Stimulated activated CD4-positive, alpha-beta T cell treated with anti-CD3 and anti-CD28 coated beads, Interleukin-1b, Interleukin-23, amount 100 ng/mL, for 4 hours (primary cell): ENCODE measurements around the gene PCED1B.

ENCODE experiments used
- DNase-seq, 2 donors: peaks; one replicate each; pipeline ENCODE4 v3.0.0-alpha.2; 2020; ENCODE audit warnings: low read depth in 2 of 2

Gene PCED1B

DNA sequence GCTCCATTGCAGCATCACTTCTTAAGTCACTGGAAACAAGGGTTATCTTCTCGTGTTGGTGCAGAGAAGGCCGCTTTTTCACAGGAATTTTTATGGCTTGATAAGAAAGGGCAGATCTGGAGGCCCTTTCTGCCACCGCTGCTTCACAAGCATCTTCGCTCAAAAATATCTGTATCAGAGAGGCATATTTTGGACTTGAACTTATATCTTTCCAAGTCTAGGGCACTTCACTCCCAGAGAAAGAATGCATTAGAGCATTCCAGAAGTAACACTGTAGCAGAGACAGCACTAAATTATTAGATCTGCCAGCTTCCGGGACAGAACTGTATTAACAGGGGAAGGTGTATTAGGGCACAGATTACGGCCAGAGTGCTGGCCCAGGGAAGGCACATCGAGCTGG, 152.0 kb downstream of the PCED1B start:
- DNase-seq, result no peak

DNA sequence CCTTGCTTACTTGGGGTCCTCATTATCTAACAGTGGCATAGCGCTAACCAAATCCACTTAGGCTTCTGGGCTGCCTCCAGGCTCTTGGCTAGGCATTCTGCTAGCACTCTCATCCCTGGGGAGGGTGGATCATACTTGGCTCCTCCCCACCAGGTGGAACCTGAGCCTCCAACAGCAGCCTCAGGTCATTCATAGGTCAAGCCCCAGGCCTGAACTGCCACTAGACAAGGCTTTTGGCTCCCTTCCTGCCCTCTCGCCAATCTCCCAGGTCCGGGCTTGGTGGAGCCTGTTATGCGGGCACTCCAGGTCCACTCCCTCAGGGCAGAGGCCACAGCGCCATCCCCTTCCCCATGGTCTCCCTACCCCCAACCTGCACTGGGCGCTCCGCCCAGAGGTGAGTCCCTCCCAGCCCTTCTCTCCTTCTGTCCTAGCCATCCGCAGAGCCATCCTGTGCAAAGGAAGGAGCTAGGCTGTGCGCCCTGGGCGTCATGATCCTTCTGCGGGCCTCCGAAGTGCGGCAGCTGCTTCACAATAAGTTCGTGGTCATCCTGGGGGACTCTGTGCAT, 155.2 kb downstream of the PCED1B start:
- DNase-seq, result no peak

DNA sequence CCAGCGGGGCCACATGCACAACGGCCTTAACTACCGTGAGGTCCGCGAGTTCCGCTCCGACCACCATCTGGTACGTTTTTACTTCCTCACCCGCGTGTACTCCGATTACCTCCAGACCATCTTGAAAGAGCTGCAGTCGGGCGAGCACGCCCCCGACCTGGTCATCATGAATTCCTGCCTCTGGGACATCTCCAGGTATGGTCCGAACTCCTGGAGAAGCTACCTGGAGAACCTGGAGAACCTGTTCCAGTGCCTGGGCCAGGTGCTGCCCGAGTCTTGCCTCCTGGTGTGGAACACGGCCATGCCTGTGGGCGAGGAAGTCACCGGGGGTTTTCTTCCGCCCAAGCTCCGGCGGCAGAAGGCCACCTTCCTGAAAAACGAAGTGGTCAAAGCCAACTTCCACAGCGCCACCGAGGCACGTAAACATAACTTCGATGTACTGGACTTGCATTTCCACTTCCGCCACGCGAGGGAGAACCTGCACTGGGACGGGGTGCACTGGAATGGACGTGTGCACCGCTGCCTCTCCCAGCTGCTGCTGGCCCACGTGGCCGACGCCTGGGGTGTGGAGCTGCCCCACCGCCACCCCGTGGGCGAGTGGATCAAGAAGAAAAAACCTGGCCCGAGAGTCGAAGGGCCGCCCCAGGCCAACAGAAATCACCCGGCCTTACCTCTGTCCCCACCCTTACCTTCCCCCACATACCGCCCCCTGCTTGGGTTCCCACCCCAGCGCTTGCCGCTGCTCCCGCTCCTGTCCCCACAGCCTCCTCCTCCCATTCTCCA, 156.0 kb downstream of the PCED1B start:
- DNase-seq, result no peak

DNA sequence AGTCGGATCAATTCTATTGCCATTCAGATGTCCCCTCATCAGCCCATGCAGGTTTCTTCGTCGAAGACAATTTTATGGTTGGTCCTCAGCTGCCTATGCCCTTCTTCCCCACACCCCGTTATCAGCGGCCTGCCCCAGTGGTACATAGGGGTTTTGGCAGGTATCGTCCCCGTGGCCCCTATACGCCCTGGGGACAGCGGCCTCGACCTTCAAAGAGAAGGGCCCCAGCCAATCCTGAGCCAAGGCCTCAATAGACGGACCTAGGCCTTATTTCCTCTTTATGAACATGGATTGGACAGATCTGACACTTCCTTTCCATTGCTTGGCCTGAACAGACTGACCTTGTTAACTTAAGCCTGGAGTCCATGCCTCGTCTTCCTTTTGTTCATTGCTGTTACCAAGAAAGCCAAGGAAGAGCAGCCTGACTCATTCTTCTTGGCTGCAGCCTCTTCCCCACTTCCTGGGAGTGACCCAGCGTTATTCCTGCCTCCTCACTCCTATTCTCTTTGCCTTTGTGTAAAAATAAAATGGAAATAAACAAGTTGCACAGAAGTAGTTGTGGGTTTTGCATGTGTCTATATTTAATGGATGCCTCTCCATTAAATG, 156.8 kb downstream of the PCED1B start:
- no peak for DNase-seq

DNA sequence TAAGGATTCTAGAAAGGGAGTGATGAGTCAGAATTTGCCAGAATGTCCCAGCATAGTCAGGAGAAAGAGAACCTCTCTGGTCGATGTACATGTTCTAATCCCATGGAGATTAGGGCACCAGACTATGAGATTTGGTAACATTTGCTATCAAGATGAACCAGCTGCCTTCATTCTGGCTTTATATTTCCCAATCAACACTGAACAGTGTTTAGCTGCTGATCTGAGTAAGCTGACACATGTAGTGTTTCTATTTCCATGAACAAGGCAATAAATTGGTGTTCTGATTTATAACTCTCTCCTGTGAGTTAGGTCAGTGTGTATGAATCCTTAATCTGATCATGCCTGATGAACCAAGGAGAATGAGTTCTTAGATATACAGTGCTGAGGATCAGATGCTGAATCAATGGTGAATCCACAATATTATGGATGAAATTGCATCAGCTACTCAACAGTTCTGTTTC, 158.4 kb downstream of the PCED1B start:
- no peak for DNase-seq

DNA sequence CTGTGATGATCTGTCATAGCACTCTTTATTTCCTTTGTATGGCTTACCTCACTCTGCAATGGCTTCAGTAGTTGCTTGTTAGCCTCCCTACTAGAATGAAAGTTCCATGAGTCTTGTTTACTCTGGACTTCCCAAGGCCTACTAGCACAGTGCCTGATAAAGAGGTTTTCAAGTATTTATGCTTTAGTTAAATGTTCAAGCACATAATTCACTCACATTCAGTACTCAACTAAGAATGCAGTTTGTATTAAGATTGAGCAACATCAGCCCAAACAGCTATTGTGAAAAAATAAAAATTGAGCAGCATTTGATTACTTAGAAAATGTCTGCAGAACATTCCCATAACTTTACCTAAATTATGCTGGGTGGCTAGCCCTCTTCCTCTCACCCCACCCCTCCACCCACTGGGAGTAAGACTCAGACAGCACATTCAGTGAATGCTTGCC, 159.3 kb downstream of the PCED1B start:
- DNase-seq, result no peak

DNA sequence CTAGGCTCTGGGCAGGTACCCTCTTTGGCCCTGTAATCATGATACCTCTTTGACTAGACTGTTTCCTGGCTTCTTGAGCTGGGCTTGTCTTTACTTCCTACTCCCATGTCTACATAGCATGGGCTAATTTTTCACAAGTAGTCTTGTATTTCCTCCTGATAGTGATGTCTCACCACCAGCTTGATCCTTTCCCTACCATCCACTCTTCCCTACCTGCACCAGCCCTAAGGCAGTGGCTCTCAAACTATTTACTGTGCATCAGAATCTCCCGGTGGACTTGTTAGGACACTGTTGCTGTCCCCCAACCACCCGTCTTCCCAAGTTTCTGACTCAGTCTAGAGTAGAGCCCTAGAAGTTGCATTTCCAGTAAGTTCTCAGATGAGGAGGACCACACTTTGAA, 163.0 kb downstream of the PCED1B start:
- DNase-seq, result no peak

- DNase-seq, result no peak
Observed at GRCh38 chr12:47244835-47245234, 165.4 kb downstream of the PCED1B start.

DNA sequence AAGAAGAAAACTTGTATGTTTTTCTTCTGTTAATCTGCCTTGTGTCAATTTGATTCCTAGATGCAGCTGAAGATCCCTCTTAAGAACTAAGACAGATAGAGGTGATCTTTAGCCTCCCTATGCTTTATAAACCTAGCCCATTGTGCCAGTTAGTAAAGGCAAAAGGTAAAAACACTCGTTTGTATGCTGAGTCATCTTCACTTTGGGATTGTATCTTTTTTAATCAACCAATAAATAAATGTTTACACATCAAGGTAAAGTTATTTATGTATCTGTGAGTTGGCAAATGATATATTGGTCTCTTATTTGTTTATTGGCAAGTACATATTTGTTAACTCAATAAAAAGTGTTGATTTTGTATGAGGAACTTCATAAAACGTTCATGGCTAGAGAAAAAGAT, 166.2 kb downstream of the PCED1B start:
- DNase-seq, result no peak

DNA sequence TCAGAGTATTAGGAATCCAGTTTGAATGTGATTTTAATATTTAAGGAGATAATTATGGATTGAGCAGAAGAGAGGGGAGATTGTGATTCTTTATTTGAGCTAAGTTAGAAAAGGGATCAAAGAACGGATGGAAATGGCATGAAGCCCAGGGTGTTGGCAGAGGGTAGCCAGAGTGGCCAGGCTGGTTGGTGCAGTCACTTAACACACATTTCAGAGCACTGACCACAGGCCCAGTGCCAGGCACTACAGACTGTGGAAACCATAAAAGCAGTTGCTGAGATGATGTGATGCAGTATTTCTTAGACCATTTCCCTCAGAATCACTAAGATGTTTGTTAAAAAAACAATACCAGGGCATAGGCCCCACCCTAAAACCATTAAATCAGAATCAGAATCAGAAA, 168.0 kb downstream of the PCED1B start:
- DNase-seq, result no peak

DNA sequence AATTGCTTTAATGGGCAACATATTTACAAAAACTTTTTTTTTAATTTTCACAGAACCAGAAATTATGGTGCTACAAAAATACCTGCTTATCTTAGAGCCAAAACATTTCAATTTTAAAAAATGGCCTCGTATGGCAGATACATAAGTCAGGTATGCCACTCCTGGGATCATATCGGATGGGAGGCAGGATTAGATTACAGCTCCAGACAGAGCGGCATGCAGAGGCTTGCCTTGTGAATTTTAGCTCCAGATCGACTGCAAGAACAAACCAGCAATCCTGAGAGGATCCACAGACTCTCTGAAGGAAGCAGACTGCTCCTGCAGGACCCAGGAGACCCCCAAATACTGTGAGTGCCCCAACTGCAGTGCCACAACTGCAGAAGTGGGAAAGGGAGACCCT, 169.7 kb downstream of the PCED1B start:
- DNase-seq, result no peak

- no peak for DNase-seq
Observed at GRCh38 chr12:47249719-47250357, 170.4 kb downstream of the PCED1B start.

DNA sequence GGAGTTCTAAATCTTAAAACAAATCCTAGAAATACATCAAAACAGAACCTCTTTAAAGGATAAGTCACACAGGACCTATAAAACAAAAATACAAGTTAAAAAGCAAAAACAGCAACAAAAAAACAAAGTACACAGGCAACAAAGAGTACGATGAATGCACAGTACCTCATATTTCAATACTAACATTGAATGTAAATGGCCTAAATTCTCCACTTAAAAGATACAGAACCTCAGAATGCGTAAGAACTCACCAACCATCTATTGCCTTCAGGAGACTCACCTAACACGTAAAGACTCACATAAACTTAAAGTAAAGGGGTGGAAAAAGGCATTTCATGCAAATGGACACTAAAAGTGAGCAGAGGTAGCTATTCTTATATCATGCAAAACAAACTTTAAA, 172.5 kb downstream of the PCED1B start:
- DNase-seq, result no peak

- DNase-seq, result no peak
Observed at GRCh38 chr12:47264951-47265350, 185.5 kb downstream of the PCED1B start.

DNA sequence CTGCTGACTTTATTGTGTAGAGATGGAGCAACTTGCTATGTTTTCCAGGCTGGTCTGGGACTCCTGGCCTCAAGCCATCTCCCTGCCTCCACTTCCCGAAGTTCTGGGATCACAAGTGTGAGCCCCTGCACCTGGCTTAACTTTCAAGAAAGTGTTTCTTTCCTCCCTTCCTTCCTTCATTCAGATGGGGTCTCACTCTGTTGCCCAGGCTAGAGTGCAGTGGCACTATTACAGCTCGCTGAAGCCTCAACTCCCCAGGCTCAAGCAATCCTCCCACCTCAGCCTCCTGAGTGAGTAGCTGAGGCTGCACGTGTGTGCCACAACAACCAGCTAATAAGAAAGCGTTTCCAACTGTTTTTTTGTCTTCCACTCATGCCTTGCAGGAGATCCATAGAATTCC, 186.0 kb downstream of the PCED1B start:
- no peak for DNase-seq

- DNase-seq, result no peak
Observed at GRCh38 chr12:47267571-47267970, 188.2 kb downstream of the PCED1B start.

- no peak for DNase-seq
Observed at GRCh38 chr12:47268501-47269454, 189.4 kb downstream of the PCED1B start.

- no peak for DNase-seq
Observed at GRCh38 chr12:47269916-47270315, 190.5 kb downstream of the PCED1B start.

GRCh38 chr12:47270782-47271664, 191.6 kb downstream of the PCED1B start:
- DNase-seq, result no peak

- DNase-seq, result no peak
Observed at GRCh38 chr12:47271800-47272239, 192.4 kb downstream of the PCED1B start.
